Activated naive CD8-positive, alpha-beta T cell treated with anti-CD3 and anti-CD28 coated beads for 36 hours (primary cell): ENCODE results near the gene MMP21. TPM values are rescaled to one million over a fixed set of nuclear protein-coding genes. Genes with fewer than 3 reads are reported as not detected.

ENCODE experiments used
- DNase-seq: peaks from one replicate; pipeline ENCODE4 v3.0.0; 2021
- H3K27ac Mint-ChIP-seq: one replicate; pipeline ENCODE4 v1.8.0; 2022; ENCODE audit warnings: mild to moderate bottlenecking, moderate library complexity, mixed read lengths
- H3K27me3 Mint-ChIP-seq: one replicate; pipeline ENCODE4 v1.8.0; 2022; ENCODE audit warnings: mild to moderate bottlenecking, mixed read lengths
- H3K36me3 Mint-ChIP-seq: one replicate; pipeline ENCODE4 v1.8.0; 2021; ENCODE audit warnings: mild to moderate bottlenecking, mixed read lengths
- H3K4me1 Mint-ChIP-seq: one replicate; pipeline ENCODE4 v1.8.0; 2021; ENCODE audit warnings: mixed read lengths
- H3K4me3 Mint-ChIP-seq: one replicate; pipeline ENCODE4 v1.8.0; 2022; ENCODE audit warnings: mild to moderate bottlenecking, moderate library complexity, mixed read lengths
- H3K9me3 Mint-ChIP-seq: one replicate; pipeline ENCODE4 v1.8.0; 2022; ENCODE audit warnings: mixed read lengths
- total RNA-seq, 2 experiments: library from RNA; stranded (reverse); gene quantifications; one replicate each; pipeline ENCODE4 v1.2.3, GENCODE V29; 2021

MMP21 gene
- total RNA-seq, 2 experiments from 2014 or later, result not detected

- Mint-ChIP-seq H3K4me1 (no peaks in the 10 kb centered on the region), H3K27me3 (no peaks in the 10 kb centered on the region), H3K4me3 (no peak overlapping the region), H3K36me3 (no peaks in the 10 kb centered on the region), H3K9me3 (no peaks in the 10 kb centered on the region), H3K27ac (no peak overlapping the region)
- DNase-seq, result no peak
Measured at GRCh38 chr10:125779403-125780327, 4.0 kb upstream of the MMP21 start.

DNA sequence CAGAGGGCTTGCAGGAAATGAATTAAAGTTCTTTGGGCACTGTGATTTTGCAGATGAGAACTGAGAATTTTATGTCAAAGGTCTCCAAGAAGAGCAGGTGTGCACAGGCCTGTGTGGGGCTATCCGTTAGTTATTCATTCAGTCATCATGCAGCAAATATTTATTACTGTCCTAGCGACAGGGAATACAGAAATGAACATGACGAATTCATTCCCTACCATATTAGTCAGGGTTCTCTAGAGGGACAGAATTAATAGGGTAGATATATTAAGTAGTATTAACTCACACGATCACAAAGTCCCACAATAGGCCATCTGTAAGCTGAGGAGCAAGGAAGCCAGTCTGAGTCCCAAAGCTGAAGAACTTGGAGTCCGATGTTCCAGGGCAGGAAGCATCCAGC is 2.9 kb upstream of the MMP21 start:
- H3K4me3 Mint-ChIP-seq, result no peak overlapping the region
- DNase-seq, result no peak
- H3K4me1 Mint-ChIP-seq, result no peaks in the 10 kb centered on the region
- no peaks in the 10 kb centered on the region for H3K9me3 Mint-ChIP-seq
- H3K27ac Mint-ChIP-seq, result no peak overlapping the region
- peaks cover 4% of the 10 kb centered on the region for H3K27me3 Mint-ChIP-seq
- H3K36me3 Mint-ChIP-seq, result no peaks in the 10 kb centered on the region

DNA sequence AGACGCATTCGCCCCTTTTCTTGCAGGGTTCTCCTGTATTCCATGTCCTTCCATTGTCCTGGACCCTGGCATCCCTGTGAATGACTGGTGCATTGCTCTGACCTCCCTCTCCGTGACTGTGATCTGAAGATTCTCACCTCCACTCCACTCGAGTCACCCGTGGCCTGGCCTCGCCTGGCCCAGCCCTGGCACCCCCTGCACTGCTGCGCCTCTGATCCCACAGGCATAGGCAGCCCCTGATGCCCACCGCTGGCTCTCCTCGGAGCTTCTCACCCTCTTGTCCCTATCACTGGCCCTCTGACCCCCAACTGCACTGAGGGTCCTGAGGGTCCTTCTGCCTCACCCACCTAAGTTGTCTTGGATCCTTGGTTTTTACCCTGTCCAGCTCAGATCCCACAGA is 2.2 kb upstream of the MMP21 start:
- no peak overlapping the region for H3K27ac Mint-ChIP-seq
- no peaks in the 10 kb centered on the region for H3K9me3 Mint-ChIP-seq
- peaks cover 4% of the 10 kb centered on the region for H3K27me3 Mint-ChIP-seq
- no peaks in the 10 kb centered on the region for H3K36me3 Mint-ChIP-seq
- DNase-seq, result no peak
- H3K4me1 Mint-ChIP-seq, result no peaks in the 10 kb centered on the region
- no peak overlapping the region for H3K4me3 Mint-ChIP-seq

- no peak for DNase-seq
- Mint-ChIP-seq H3K4me3 (no peak overlapping the region), H3K27ac (no peak overlapping the region), H3K4me1 (no peaks in the 10 kb centered on the region), H3K27me3 (peaks cover 4% of the 10 kb centered on the region), H3K36me3 (no peaks in the 10 kb centered on the region), H3K9me3 (no peaks in the 10 kb centered on the region)
Measured at GRCh38 chr10:125774581-125775191, 935 bp downstream of the MMP21 start.

DNA sequence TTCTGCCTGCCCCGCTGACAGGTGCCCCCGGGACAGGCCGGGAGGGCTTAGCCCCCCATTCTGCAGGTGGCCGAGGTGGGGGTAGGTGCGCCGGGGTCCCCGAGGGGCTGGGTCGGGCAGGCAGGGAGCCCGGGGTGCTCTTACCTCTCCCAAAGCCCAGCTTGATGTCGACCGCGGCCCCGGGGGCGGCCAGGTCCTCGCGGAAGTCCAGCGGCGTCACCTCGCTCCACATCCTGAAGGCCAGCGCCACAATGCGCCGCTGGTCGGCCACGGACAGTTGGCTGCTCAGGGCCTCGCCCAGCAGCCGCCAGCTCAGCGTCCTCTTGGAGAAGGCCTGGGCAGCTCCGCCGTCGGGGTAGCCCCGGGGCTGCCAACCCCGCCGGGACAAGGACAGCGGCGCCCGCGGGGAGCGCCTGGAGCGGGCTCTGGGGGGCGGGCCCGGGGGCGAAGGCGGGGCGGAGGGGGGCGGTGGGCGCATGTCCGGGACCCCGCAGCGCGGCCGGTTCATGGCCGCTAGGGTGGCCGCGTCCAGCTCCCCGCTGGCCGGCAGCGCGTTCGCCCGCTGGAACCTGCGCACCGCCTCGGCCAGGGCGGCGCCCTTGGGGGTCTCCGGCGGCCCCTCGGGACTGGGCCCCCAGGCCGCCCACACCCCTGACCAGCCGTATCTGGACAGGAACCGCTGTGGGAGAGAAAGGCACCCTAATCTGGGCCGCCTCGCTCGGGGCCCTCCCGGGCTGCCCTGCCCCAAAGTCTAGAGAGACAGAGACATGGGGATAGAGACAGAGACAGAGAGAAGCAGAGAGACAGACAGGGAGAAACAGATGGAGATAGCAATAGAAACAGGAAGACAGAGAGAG is 1.7 kb downstream of the MMP21 start:
- Mint-ChIP-seq H3K4me3 (no peak overlapping the region), H3K9me3 (no peaks in the 10 kb centered on the region), H3K4me1 (no peaks in the 10 kb centered on the region), H3K27ac (no peak overlapping the region), H3K27me3 (peaks cover 4% of the 10 kb centered on the region), H3K36me3 (no peaks in the 10 kb centered on the region)
- no peak for DNase-seq

- H3K27me3 Mint-ChIP-seq, result peaks cover 4% of the 10 kb centered on the region
- H3K36me3 Mint-ChIP-seq, result no peaks in the 10 kb centered on the region
- no peak overlapping the region for H3K4me3 Mint-ChIP-seq
- no peak overlapping the region for H3K27ac Mint-ChIP-seq
- no peaks in the 10 kb centered on the region for H3K9me3 Mint-ChIP-seq
- no peaks in the 10 kb centered on the region for H3K4me1 Mint-ChIP-seq
- DNase-seq, result no peak
Measured at GRCh38 chr10:125772864-125773180, 2.8 kb downstream of the MMP21 start.

DNA sequence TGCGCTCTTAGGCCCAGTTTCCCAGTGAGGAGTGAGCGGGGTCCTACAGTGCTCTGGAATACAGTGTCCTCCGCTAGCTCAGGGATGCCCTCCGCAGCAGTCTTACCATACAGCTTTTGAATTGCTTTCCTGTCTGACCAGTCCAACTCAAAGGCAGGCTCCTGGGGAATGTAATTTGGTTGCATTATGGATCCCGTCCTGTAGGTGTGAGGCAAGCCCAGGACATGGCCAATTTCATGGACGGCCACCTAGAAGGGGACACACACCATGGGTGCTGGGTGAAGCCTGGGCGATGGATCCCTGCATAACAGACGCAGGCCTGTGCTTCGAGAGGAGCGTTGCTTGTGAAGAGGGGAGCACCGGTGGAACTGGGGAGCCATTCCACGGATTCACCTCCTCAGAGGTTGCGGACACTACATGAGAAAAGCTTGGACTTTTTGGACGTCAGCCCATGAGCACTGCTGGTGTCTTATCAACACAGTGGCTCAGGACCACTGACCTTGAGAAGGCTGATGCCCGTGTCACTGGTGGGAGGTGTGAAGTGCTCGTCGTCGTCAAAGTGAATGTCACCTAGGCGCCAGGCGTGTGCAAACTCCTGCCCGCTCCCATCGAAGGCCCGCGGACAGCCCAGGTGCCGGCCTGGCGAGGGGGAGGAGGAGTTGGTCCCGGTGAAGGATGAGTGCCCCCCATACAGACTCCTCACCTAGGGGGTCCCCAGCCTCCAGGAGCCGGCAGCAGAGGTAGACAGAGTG is 3.3 kb downstream of the MMP21 start:
- Mint-ChIP-seq H3K4me1 (no peaks in the 10 kb centered on the region), H3K4me3 (no peak overlapping the region), H3K36me3 (peaks cover under 1% of the 10 kb centered on the region), H3K27me3 (peaks cover 4% of the 10 kb centered on the region), H3K27ac (no peak overlapping the region), H3K9me3 (no peaks in the 10 kb centered on the region)
- no peak for DNase-seq

DNA sequence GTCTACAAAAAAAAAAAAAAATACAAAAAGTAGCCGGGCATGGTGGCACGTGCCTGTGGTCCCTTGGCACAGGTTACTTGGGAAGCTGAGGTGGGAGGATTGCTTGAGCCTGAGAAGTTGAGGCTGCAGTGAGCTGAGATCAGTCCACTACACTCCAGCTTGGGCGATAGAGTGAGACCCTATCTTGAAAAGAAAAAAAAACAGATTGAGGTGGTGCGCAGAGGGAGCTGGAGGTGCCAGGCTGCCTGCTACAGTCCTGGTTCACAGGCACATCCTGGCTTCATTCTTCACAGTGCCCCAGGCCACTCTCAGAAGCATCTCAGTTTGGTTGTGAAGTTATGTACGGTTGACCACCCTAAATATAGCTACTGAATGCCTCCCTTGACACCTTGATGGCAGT is 4.8 kb downstream of the MMP21 start:
- H3K27ac Mint-ChIP-seq, result no peak overlapping the region
- H3K9me3 Mint-ChIP-seq, result no peaks in the 10 kb centered on the region
- H3K36me3 Mint-ChIP-seq, result peaks cover 7% of the 10 kb centered on the region
- H3K4me1 Mint-ChIP-seq, result no peaks in the 10 kb centered on the region
- no peak for DNase-seq
- H3K4me3 Mint-ChIP-seq, result no peak overlapping the region
- H3K27me3 Mint-ChIP-seq, result peaks cover 4% of the 10 kb centered on the region

GRCh38 chr10:125769175-125769574 is 6.4 kb downstream of the MMP21 start:
- peaks cover under 1% of the 10 kb centered on the region for H3K27me3 Mint-ChIP-seq
- no peak overlapping the region for H3K27ac Mint-ChIP-seq
- no peak overlapping the region for H3K4me3 Mint-ChIP-seq
- H3K9me3 Mint-ChIP-seq, result no peaks in the 10 kb centered on the region
- DNase-seq, result no peak
- no peaks in the 10 kb centered on the region for H3K4me1 Mint-ChIP-seq
- H3K36me3 Mint-ChIP-seq, result peaks cover 16% of the 10 kb centered on the region

GRCh38 chr10:125768219-125768855 is 7.3 kb downstream of the MMP21 start:
- H3K4me1 Mint-ChIP-seq, result no peaks in the 10 kb centered on the region
- no peak overlapping the region for H3K27ac Mint-ChIP-seq
- no peak overlapping the region for H3K4me3 Mint-ChIP-seq
- H3K9me3 Mint-ChIP-seq, result no peaks in the 10 kb centered on the region
- no peaks in the 10 kb centered on the region for H3K27me3 Mint-ChIP-seq
- DNase-seq, result no peak
- H3K36me3 Mint-ChIP-seq, result peaks cover 18% of the 10 kb centered on the region

- Mint-ChIP-seq H3K4me3 (no peak overlapping the region), H3K9me3 (no peaks in the 10 kb centered on the region), H3K36me3 (peaks cover 21% of the 10 kb centered on the region), H3K27ac (no peak overlapping the region), H3K4me1 (no peaks in the 10 kb centered on the region), H3K27me3 (no peaks in the 10 kb centered on the region)
- no peak for DNase-seq
Measured at GRCh38 chr10:125766511-125766910, 9.1 kb downstream of the MMP21 start.

DNA sequence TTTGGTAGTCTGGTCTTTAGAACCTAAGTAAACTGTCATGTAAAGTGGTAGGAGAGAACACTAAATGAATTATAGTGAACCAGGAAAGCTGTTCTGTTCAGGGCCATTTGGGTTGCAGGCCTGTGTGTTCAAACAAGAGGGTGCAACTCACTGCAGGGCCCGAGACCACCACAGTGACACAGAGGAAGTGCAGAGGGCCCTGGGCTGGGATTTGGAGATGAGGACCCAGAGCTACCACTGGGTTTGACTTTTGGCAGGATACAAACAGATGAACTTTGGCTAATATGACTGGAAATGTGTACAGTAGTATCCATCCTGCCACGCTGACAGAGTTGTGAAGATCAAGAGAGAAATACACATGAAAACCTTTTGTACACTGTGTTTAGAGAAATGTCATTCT is 9.8 kb downstream of the MMP21 start:
- Mint-ChIP-seq H3K9me3 (no peaks in the 10 kb centered on the region), H3K36me3 (peaks cover 21% of the 10 kb centered on the region), H3K4me1 (no peaks in the 10 kb centered on the region), H3K27me3 (no peaks in the 10 kb centered on the region), H3K4me3 (no peak overlapping the region), H3K27ac (no peak overlapping the region)
- no peak for DNase-seq

DNA sequence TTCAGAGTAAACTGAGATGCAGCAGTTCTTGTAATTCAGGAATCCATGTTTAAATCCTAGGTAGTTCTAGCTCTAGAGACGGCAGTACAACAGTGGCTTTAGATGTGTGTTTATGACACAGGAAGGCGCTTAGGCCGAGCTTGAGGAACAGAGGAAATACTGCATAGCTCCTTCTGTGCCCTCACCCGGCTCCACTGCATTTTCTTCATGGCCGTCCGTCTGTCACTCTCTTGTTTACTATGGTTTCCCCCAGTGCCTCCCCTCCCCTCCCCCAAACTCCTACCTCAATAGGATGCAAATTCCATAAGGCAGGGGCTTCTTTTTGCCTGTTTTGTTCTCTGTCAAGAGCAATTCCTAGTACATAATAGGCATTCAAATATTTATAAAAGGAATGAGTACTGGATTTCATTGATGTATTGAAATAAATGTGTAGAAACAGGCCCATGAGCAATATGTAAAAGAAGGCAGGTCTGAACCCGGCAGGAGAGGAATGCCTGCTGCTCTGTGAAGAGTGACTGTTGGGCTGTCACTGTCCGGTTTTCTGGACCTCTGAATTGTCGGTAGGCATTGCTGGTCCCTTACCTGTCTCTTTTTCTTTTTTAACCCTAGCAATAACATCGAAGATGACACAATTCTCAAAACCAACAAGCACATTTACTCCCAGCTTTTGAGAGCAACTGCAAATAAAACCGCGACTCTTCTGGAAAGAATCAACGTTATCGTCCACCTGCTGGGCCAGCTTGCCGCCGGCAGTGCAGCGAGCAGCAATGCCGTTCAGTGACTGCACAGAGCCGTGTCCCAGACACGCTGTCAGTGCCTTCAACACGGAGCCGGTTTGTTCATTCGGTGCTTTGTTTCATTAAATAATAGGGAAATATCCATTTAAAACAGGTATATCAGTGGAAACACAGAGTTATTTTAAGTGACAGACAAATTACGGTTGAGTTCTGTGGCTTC is 12.7 kb downstream of the MMP21 start:
- Mint-ChIP-seq H3K27ac (no peak overlapping the region), H3K27me3 (no peaks in the 10 kb centered on the region), H3K36me3 (peaks cover 37% of the 10 kb centered on the region), H3K9me3 (no peaks in the 10 kb centered on the region), H3K4me1 (no peaks in the 10 kb centered on the region), H3K4me3 (no peak overlapping the region)
- no peak for DNase-seq
